ENCODE measurements around the gene FBXO41.

DNA sequence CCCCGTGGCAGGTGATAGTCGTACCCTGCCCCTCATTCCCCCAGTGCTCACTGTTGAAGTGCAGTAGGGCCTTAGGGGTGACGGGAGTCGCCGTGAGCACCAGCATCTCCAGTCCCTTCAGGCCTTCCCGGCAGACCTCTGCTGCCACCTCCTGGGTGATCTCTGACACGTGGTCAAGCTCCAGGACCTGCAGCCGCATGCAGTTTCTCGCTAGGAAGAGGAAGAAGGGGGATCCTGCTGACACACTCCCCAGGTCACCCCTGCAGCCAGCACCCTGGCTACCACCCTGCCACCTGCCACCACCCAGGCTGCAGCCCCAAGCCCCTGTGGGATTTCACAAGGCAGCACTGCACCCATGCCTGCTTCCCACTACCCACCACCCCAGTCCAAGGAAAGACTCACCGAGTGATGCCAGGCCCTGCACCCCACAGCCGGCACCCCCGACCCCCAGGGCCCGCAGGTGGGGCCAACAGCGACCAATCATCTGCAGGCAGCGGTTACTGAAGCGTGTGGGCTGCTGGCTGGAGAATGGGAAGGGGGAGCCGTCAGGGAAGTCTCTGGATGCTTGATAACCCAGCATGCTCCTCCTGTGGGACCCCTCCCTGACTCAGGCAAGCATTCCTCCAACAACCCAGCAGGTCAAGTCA lies 23.8 kb downstream of the FBXO41 start:
- TF ChIP-seq, protein P1, sequence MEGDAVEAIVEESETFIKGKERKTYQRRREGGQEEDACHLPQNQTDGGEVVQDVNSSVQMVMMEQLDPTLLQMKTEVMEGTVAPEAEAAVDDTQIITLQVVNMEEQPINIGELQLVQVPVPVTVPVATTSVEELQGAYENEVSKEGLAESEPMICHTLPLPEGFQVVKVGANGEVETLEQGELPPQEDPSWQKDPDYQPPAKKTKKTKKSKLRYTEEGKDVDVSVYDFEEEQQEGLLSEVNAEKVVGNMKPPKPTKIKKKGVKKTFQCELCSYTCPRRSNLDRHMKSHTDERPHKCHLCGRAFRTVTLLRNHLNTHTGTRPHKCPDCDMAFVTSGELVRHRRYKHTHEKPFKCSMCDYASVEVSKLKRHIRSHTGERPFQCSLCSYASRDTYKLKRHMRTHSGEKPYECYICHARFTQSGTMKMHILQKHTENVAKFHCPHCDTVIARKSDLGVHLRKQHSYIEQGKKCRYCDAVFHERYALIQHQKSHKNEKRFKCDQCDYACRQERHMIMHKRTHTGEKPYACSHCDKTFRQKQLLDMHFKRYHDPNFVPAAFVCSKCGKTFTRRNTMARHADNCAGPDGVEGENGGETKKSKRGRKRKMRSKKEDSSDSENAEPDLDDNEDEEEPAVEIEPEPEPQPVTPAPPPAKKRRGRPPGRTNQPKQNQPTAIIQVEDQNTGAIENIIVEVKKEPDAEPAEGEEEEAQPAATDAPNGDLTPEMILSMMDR (IDR thresholded peaks at IDR 0.05; ENCODE audit: low read depth, low read length, poor library complexity, severe bottlenecking), result peak; percentile 49
- TF ChIP-seq EZH2phosphoT487 (IDR thresholded peaks at IDR 0.05; ENCODE audit: borderline replicate concordance, low read length), result no peak
